Panc1 (cell line): Measurements from ENCODE around the gene SEZ6L.

Experiments
- CTCF ChIP-seq: fragments of 450-650 bp; IDR thresholded peaks from 2 replicates; pipeline ENCODE4 v1.5.1; 2017; ENCODE audit warnings: mild to moderate bottlenecking
- POLR2AphosphoS5 ChIP-seq: IDR thresholded peaks from 2 replicates; pipeline ENCODE4 v1.6.1; 2012; ENCODE audit warnings: mild to moderate bottlenecking, low read depth, low read length, moderate library complexity
- REST ChIP-seq, 2 experiments: IDR thresholded peaks; 2 replicates each; pipeline ENCODE4 v1.6.1; 2011 to 2012; ENCODE audit warnings: low read depth in 2 of 2, control low read depth in 1 of 2, low read length in 1 of 2, mild to moderate bottlenecking in 1 of 2, moderate library complexity in 1 of 2; ENCODE audit not compliant: insufficient read depth in 1 of 2
- SIN3A ChIP-seq: IDR thresholded peaks from 2 replicates; pipeline ENCODE4 v1.6.1; 2012; ENCODE audit warnings: low read depth, mild to moderate bottlenecking, low read length, moderate library complexity, borderline replicate concordance; ENCODE audit not compliant: insufficient read depth
- TCF7L2 ChIP-seq: IDR thresholded peaks from 2 replicates; pipeline ENCODE4 v1.6.1; 2011; ENCODE audit warnings: mild to moderate bottlenecking, low read depth, low read length, inconsistent platforms

GRCh38 chr22:26416256-26416655, 247.0 kb downstream of the SEZ6L start:
- TF ChIP-seq CTCF (no peak), REST (IDR thresholded peaks at IDR 0.05; ENCODE audit: insufficient read depth in 1 of 2, low read depth in 2 of 2, low read length in 1 of 2) (no peak), POLR2AphosphoS5 (no peak), TCF7L2 (no peak), SIN3A (no peak)
